Kidney epithelial cell (primary cell): ENCODE data around the gene INTS13. TPM values are rescaled to one million over a fixed set of nuclear protein-coding genes. Genes with fewer than 3 reads are reported as not detected.

ENCODE experiments used
- DNase-seq: peaks from one replicate; pipeline ENCODE4 v3.0.0-alpha.2; 2010; ENCODE audit warnings: low read depth
- H3K27me3 ChIP-seq: 2 replicates; pipeline ENCODE4 v1.6.0; 2011; ENCODE audit warnings: low read length; ENCODE audit not compliant: control insufficient read depth, insufficient read depth
- H3K36me3 ChIP-seq: 2 replicates; pipeline ENCODE4 v1.5.1; 2011; ENCODE audit warnings: low read length; ENCODE audit not compliant: control insufficient read depth, insufficient read depth
- H3K4me3 ChIP-seq: 2 replicates; pipeline ENCODE4 v1.5.1; 2011; ENCODE audit warnings: low read depth, mild to moderate bottlenecking, control low read depth, low read length
- total RNA-seq: library from RNA; depleted of rRNA; stranded (reverse); fragments of >200 nt; gene quantifications from 2 replicates; pipeline ENCODE4 v1.2.3, GENCODE V29; 2015
- TF ChIP-seq, protein P1 (sequence below): IDR thresholded peaks from 2 replicates; pipeline ENCODE4 v1.5.1; 2011; ENCODE audit warnings: mild to moderate bottlenecking, moderate library complexity, low read length, control low read depth, inconsistent platforms; ENCODE audit not compliant: insufficient read depth, poor library complexity, severe bottlenecking

Gene INTS13
- total RNA-seq, 1 donor from 2014 or later: 27.3 TPM

- Histone ChIP-seq H3K4me3 (no peak overlapping the region), H3K27me3 (no peaks in the 10 kb centered on the region), H3K36me3 (no peaks in the 10 kb centered on the region)
- TF ChIP-seq, protein P1, sequence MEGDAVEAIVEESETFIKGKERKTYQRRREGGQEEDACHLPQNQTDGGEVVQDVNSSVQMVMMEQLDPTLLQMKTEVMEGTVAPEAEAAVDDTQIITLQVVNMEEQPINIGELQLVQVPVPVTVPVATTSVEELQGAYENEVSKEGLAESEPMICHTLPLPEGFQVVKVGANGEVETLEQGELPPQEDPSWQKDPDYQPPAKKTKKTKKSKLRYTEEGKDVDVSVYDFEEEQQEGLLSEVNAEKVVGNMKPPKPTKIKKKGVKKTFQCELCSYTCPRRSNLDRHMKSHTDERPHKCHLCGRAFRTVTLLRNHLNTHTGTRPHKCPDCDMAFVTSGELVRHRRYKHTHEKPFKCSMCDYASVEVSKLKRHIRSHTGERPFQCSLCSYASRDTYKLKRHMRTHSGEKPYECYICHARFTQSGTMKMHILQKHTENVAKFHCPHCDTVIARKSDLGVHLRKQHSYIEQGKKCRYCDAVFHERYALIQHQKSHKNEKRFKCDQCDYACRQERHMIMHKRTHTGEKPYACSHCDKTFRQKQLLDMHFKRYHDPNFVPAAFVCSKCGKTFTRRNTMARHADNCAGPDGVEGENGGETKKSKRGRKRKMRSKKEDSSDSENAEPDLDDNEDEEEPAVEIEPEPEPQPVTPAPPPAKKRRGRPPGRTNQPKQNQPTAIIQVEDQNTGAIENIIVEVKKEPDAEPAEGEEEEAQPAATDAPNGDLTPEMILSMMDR: no peak
- DNase-seq: no peak
Measured at GRCh38 chr12:26872625-26873024, 65.2 kb downstream of the INTS13 start.

GRCh38 chr12:26871985-26872384 lies 65.8 kb downstream of the INTS13 start:
- TF ChIP-seq, protein P1: no peak
- DNase-seq: no peak
- no peaks in the 10 kb centered on the region for H3K27me3 ChIP-seq

GRCh38 chr12:26870491-26871419 lies 67.0 kb downstream of the INTS13 start:
- TF ChIP-seq, protein P1: no peak
- Histone ChIP-seq H3K36me3 (no peaks in the 10 kb centered on the region), H3K27me3 (no peaks in the 10 kb centered on the region), H3K4me3 (no peak overlapping the region)
- DNase-seq: peak; percentile 16

More at GRCh38 chr12:26871985-26872384, 65.8 kb downstream of the INTS13 start:
- no peak overlapping the region for H3K4me3 ChIP-seq
- no peaks in the 10 kb centered on the region for H3K36me3 ChIP-seq

DNA sequence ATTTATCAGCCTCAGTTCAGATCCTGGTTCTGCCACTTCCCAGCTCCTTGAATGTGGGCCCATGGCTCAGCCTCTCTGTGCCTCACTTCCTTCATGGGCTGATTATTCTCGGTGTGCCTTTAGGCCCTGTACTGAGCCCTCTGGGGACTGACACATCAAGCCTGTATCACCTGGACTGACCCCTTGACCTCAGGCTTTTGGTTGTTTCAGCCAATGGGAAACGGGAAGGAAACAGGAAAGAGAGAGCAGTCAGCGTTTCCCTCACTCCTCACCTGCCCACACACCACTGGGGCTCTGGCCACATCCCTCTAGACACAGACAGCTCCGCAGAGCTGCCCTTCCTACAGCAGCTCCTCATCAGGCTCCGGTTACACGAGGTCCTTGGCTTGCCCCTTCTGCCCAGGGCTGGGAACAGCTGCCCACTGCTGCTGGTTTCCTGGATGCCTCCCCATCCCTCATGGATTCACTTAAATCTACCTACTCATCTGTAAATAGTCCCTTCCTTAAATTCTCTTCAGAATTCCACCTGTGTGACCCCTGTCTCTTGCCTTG lies 67.8 kb downstream of the INTS13 start:
- Histone ChIP-seq H3K27me3 (no peaks in the 10 kb centered on the region), H3K36me3 (no peaks in the 10 kb centered on the region), H3K4me3 (no peak overlapping the region)
- TF ChIP-seq, protein P1: no peak
- DNase-seq: no peak

DNA sequence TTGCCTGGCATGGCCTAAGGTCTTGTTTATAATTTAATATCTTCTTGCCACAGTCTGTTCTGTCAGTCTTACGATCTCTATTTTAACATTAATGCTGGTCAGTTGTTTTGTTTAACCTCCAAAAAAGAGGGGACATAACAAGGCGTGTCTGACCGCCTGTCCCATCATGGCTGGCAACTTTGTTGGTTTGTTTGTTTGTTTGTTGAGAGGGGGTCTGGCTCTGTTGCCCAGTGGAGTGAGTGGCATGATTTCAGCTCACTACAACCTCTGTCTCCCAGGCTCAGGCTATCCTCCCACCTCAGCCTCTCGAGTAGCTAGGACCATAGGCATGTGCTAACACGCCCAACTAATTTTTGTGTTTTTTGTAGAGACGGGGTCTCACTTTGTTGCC lies 68.7 kb downstream of the INTS13 start:
- Histone ChIP-seq H3K36me3 (no peaks in the 10 kb centered on the region), H3K27me3 (no peaks in the 10 kb centered on the region), H3K4me3 (no peak overlapping the region)
- no peak for DNase-seq
- TF ChIP-seq, protein P1: no peak
